Midbrain (tissue), 1 donor: ENCODE measurements around the gene IRF9.
"Not testable (repeated sequence)": the region's sequence is repeated elsewhere in the genome, so short reads cannot be mapped to it uniquely, and the experiment has no call there.

Experiments used
- DNase-seq: peaks from one replicate; lab custom pipeline; 2025; lab: John Stamatoyannopoulos, UW

The IRF9 gene

GRCh38 chr14:24195186-24196070 lies 34.4 kb downstream of the IRF9 start, which contains the start of gene TM9SF1:
Gene TM9SF1 (minus strand): TSS chr14:24195441. CDS start chr14:24195019, 422 bp downstream.
- DNase-seq = peak; percentile 83

- DNase-seq = no peak
Observed at GRCh38 chr14:24196071-24197055, 35.3 kb downstream of the IRF9 start.

DNA sequence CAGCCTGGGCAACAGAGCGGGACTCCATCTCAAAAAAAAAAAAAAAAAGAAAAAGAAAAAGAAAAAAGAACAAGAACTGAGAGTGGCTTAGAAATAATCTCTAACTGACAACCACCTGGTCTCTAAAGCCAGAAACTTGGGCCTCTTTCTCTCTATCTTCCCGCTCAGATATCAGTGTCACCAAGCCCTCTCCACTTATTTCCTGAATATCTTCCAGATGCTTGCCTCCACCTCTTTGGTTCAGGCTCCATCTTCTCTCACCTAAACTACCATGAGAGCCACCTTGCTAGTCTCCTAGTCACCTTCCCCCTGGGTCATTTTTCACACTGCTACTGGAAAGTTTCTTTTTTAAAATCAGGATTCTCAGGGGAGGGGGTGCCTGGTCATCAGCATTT lies 36.0 kb downstream of the IRF9 start:
- no peak for DNase-seq

DNA sequence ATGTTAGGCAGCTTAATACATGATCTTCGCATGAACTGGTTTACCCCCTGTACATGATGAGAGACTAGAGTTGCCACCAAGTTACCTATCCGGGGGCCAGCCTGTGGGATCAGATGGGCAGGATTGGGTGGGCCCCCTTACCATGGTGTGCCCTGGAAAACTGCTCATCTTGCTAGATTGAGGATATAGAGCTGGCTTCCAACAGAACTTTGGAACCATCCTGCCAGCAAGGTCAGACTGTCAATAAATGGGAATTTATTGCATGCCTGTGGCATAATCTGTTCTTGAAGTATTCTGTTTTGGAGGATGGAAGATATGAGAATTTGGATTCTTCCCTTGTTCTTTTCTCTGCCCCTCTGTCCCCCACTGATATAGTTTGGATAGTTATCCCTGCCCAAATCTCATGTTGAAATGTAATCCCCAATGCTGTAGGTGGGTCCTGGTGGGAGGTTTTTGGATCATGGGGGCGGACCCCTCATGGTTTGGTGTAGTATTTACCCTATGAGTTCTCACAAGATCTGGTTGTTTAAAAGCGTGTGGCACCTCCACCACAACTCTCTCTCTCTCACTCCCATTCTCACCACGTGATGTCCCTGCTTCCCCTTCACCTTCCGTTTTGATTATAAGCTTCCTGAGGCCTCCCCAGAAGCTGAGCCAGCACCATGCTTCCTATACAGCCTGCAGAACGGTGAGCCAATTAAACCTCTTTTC lies 37.9 kb downstream of the IRF9 start:
- no peak for DNase-seq

DNA sequence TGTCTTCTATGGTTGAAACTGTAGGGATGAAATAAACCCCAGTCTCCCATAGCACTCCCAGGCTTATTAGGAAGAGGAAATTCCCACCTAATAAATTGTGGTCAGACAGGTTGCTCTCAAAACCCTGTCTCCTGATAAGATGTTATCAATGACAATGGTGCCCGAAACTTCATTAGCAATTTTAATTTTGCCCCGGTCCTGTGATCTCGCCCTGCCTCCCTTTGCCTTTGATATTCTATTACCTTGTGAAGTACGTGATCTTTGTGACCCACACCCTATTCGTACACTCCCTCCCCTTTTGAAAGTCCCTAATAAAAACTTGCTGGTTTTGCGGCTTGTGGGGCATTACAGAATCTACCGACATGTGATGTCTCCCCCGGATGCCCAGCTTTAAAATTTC lies 41.5 kb downstream of the IRF9 start:
- not testable (repeated sequence) for DNase-seq

GRCh38 chr14:24203249-24203886 lies 42.3 kb downstream of the IRF9 start:
- DNase-seq = not testable (repeated sequence)

DNA sequence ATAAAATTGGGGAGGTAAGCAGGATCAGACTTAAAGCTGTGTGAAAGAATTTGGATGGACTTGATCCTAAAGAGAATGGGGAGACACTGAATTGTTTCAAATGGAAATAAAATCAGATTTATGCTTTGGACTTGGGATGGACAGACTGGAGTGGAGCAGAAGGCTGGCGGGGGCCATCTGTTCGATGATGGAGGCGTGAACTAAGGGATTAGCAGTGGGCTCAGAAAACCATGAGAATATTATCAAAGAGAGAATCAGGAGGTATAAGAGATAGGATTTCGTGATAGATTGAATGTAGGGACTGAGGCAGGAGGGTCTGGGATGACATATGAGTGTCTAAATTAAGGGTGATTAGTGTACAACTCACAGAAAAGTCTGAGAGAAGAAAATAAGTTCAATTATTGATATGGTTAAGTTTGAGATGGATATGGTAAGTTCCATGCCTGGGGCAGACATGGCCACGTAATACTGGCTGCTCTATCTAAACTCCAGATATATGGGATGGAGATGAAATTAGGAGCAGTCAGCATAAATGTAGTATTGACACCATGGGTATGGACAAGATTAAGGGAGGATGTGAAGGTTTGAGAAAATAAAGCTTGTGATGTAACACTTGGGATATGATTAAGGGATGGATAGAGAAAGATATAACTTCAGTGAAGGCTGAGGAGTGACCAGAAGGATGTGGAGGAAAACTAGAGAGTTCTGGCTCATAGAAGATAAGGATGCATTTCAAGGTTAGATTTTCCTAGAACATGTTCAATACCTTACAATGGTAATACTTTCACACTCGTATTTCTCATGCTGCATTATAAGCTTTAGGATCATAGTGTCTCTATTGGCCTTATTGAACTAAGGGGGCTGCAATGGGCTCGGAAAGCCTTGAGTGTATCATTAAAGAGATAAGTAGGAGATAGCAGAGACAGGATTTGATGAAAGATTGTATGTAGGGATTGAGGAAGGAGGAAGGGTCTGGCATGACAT lies 43.4 kb downstream of the IRF9 start:
- DNase-seq = no peak

- DNase-seq = no peak
Observed at GRCh38 chr14:24206260-24207103, 45.4 kb downstream of the IRF9 start.

DNA sequence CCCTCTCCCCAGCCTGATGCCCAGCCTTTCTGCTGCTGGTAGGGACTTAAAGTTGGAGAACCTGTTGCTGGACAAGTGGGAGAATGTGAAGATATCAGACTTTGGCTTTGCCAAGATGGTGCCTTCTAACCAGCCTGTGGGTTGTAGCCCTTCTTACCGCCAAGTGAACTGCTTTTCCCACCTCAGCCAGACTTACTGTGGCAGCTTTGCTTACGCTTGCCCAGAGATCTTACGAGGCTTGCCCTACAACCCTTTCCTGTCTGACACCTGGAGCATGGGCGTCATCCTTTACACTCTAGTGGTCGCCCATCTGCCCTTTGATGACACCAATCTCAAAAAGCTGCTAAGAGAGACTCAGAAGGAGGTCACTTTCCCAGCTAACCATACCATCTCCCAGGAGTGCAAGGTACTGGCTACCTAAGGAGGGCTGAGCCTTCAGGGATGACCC lies 46.1 kb downstream of the IRF9 start:
- DNase-seq = no peak

DNA sequence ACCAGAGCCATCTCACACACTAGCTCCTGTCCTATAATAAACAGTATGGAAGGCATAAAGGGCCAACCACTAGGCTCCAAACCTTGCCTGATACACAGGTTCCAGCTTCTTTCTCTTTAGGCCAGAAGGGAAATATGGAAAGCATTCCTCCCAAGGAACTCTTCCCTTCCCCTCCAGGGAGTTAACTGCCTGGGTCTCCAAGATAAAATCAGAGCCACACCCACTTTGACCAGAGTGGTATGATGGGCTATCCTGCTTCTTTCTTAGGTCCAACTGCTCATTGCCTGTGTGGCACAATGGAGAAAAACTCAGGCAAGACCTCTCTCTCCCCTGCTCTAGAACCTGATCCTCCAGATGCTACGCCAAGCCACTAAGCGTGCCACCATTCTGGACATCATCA lies 46.6 kb downstream of the IRF9 start:
- DNase-seq = no peak

DNA sequence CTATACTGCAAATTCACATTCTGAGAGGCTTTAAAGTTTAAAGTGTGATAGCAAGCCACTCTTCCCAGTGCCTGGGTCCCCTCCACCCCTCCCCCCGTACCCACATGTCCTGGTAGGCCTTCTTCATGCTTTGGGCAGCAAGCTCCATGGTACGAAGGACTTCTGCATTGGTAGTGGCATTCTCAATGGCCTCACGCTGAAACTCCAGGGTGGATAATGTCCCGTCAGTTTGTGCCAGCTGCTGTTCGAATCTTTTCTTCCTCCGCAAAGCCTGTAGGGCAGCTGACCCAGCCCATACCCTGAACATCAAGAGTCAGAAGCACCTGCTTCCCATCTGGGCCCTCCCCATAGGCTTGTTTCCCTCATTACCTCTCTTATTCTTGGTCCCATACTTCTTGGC lies 50.2 kb downstream of the IRF9 start:
- no peak for DNase-seq

- peak; percentile 90 for DNase-seq
Observed at GRCh38 chr14:24212924-24213865, 52.1 kb downstream of the IRF9 start, which contains the start of gene CHMP4A. Gene CHMP4A (minus strand): TSS chr14:24213488. CDS start chr14:24213439, 49 bp downstream.

- DNase-seq = no peak
Observed at GRCh38 chr14:24213866-24214662, 53.0 kb downstream of the IRF9 start.

DNA sequence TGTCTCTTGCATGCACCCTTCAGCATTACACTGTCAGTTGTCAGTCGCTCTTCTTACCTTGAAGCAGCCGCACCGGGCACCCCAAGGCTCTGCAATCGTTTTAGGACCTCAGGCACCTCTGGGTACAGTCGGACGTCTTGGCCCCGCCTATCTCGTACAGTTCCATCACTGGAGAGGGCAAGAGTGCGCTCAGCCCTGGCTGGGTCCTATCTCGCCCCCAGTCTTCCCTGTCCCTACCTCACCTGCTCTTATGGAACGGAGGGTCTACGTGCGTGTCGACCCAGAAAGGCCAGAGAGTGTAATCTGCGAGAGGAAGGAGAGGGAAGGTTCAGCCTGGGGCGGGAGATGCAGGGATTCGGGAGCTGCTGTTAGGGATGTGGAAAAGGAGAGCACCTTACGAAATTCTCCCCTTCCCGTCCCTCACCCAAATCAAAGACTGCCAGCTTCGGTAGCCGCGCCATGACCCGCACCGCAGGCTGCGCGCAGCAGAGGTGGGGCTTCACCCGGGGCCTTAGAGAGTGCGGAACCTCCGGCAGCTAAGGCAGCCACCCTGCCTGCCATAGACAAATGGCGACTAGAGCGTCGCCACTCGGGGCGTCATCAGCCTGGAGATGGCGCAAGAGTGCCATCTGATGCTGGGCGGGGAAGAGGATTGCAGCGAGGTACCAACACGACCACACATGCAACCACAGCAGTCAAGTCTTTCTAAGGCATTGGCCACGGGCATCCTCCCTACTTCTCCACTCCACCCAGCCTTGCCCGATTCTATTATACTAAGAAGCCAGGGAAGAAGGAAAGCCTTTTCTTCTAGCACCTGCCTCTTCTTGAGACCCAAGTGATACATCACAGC lies 54.7 kb downstream of the IRF9 start, which contains the start of gene MDP1:
Gene MDP1, minus strand, starts transcription at position 572 of the 850 bp plus-strand sequence. Its CDS starts 111 bp downstream, at position 461.
- DNase-seq = peak; percentile 89
